HCEC 1CT (cell line): ENCODE measurements around the gene FCSK.
"Not testable (repeated sequence)": the region's sequence is repeated elsewhere in the genome, so short reads cannot be mapped to it uniquely, and the experiment has no call there.

Source experiments
- DNase-seq: peaks from one replicate; pipeline ENCODE4 v3.0.0-alpha.2; 2017

The FCSK gene

DNA sequence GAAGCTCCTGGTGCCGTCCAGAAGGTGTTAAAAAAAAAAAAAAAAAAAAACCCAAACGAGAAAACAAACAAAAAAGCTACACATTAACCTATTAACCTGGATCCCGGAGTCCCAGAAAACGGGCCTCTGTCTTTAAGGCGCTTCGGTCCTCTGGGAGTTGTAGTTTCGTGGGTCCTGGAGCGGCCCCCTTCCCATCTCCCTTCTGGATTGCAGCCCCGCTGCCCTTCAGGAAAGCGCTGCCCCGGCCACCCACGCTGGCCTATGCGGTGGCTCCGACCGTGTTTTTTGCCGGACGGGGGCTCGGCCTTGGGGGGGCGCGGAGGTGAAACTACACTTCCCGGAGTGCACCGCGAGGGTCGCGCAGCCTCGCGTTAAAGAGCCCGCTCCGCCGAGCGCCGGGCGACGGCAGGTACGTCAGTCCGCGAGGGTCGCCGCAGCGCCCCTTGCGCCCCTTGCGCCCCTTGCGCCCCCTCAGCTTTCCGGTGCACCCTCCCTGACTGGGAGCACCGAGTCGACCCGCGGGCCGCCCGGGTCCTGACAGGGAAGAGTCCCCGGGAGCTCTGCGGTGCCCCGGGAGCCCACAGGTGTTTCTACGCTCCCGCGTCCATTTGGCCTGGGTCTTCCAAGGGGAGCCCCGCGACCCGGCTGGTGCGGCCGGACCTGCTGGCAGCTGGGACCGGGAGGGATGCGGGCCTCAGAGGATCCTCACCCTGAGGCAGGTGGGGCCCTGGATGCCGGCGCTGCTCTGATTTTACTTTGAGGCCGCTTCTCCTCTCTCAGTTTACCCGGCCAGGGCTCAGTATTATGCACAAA, at the start of gene FCSK:
FCSK (plus strand) TSS at position 374 of the 813 bp plus-strand sequence. CDS start 8,596 bp downstream, outside the sequence.
- DNase-seq = peak; percentile 76

DNA sequence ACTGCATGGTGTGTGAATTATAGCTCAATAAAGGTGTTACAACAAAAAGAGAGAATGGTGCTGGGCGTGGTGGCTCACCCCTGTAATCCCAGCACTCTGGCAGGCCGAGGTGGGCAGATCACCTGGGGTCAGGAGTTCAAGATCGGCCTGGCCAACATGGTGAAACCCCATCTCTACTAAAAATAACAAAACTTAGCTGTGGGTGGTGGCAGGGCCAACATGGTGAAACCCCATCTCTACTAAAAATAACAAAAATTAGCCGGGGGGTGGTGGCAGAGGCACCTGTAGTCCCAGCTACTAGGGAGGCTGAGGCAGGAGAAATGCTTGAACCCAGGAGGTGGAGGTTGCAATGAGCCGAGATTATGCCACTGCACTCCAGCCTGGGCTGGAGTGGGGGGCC, 48.3 kb upstream of the FCSK start:
- not testable (repeated sequence) for DNase-seq

DNA sequence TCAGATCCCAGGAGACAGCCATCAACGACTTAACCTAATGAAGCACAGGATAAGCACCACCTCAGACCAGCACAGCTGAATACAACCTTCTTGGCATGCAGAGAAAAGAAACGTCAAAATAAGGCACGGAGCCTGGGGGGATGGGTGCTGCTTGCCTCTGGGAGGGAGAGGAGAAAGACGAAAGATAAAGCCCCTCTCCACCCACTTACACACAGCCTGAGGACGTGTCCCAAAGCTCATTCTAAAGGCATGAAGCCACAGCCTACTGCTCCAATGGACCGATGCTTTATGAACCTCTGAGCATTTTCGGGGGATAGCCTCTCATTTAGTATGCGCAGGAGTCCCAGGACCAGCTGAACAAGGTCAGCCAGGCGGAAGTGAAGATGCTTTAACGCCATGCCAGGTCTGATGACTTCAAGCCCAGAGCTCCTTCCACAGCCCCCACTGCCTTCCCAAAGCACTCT, 46.6 kb upstream of the FCSK start:
- DNase-seq = no peak

- DNase-seq = no peak
These were observed 43.7 kb upstream of the FCSK start for GRCh38 chr16:70410734-70411133.

GRCh38 chr16:70412385-70412784, 42.0 kb upstream of the FCSK start:
- DNase-seq = no peak

- not testable (repeated sequence) for DNase-seq
These were observed 40.8 kb upstream of the FCSK start for GRCh38 chr16:70413572-70413971.

GRCh38 chr16:70416748-70417616, 37.4 kb upstream of the FCSK start:
- DNase-seq = no peak

DNA sequence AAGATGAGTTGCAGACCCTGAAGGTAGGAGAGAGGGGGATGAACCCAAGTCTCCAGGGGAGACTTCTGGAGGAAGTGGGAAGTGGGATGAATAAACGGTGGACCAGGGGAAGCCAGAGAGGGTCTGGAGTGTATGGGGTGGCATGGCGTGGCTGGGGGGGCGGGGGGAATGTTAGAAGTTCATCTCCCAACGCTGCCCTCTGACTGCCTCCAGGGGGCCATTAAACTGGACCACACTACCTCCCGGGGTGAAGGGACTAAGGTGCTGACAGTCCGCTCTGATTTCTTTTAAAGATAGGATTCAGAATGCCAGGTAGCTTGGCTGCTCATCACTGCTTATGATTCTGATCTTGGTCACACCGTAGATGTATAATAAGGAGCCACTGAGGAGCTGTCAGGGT, 36.7 kb upstream of the FCSK start:
- no peak for DNase-seq

GRCh38 chr16:70418274-70418992, 36.0 kb upstream of the FCSK start:
- no peak for DNase-seq

GRCh38 chr16:70418993-70419318, 35.4 kb upstream of the FCSK start:
- no peak for DNase-seq

GRCh38 chr16:70419384-70420327, 34.7 kb upstream of the FCSK start:
- DNase-seq = no peak

DNA sequence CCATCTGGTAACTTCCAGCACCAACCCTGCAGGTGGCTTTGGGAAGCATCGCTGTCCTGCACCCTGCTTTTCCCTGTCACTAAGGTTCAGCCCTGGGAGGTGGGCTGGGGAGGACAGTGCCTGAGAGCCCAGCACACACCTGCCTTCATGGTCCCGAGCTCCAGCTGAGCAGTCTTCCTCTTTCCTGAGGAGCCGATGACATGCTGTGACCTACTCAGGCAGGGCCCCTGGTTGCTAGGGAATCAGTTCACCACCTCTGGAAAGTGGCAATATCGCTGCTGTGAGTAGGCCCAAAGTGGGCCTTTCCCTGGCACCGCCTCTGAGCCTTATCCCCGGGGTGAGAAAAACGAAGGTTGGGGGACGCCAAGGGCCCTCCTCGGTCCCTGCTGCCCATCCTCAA, 33.4 kb upstream of the FCSK start:
- DNase-seq = no peak

DNA sequence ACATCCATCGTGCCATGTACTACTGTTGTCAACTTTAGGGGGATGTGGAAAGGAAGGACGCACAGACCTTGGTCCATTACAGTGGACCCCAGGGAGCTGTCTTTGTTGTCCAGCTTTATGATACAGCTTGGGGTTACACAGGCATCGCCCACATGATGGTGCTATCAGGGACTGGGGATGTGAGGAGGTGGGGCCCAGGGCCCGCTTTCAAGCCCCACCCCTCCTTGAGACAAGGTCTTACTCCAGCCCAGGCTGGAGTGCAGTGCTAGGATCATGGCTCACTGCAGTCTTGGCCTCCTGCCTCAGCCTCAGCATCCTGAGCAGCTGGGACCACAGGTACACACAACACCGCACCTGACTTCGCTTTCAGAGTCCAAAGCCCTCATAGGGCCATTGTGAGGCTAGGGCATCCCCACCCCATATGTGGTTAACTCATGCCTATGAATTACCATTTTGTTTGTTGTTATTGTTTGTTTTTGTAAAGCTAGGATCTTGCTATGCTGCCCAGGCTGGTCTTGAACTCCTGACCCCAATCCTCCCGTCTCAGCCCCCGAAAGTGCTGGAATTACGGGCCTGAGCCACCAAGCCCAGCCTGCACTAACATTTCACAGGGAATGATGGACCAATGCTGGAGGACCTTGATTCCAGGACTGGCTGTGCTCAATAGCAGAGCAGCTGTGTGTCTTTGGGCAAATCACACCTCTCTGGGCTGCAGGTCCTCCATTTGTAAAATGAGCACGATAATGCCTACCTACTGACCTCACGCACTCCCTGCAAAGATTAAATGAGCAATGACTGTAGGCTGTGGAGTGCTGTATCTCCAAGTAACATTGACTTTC, 32.7 kb upstream of the FCSK start:
- DNase-seq = no peak

- no peak for DNase-seq
These were observed 31.9 kb upstream of the FCSK start for GRCh38 chr16:70422543-70422942.

DNA sequence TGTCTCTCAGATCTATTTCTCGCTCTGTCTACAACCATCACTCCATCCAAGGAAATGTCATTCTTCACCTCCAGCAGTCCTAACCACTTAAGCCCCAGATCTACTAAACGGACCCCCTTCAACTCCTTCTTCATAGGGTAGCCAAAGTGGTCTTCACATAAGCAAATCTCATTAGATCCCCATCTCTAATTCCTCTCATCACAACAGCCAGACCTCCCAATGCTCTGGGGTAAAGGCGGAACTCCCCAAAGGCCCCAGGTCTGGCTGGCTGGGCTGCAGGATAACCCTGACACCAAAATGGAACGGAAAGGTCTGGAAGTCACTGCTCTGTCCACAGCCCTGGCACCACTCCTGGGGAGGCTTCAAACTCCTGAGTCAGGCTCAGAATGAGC, 26.6 kb upstream of the FCSK start:
- DNase-seq = no peak

DNA sequence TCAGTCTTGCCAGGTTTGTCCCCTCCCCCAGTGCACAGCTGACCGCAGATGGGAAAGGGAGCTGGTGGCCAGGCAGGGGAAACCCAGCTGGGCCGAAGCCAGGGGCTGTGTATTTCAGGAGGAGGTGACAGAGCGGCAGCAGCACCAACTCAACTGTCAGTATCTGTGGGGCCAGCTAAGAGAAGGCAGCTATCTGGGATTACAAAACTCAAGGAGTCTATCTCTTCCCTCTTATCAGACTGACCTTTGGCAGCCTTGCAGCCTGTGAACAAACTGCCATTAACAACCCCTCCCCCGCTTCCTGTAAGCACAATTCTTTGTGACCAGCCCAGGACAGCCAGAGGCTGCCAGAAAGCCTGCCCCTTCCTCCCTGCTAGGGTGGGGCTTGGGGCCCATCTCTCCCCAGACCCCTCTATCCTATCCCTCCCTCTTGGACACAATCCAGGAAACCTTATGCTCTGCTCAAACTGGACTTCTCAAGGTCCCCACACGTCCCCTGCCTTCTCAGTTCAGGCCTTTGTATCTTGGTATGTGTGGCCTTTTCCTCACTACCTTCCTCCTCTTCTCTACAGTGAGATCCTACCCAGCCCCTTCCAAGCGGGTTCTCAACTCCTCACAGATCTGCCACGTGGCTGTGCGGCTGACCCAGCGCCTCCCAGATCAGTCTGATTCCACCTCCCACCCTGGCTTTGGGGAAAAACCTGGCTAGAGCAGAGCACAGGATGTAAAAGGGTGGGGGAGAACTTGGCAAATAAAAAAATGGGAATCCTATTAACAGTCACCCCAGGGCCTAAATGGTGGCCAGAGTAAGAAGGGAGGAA, 26.0 kb upstream of the FCSK start:
- peak; percentile 76 for DNase-seq

DNA sequence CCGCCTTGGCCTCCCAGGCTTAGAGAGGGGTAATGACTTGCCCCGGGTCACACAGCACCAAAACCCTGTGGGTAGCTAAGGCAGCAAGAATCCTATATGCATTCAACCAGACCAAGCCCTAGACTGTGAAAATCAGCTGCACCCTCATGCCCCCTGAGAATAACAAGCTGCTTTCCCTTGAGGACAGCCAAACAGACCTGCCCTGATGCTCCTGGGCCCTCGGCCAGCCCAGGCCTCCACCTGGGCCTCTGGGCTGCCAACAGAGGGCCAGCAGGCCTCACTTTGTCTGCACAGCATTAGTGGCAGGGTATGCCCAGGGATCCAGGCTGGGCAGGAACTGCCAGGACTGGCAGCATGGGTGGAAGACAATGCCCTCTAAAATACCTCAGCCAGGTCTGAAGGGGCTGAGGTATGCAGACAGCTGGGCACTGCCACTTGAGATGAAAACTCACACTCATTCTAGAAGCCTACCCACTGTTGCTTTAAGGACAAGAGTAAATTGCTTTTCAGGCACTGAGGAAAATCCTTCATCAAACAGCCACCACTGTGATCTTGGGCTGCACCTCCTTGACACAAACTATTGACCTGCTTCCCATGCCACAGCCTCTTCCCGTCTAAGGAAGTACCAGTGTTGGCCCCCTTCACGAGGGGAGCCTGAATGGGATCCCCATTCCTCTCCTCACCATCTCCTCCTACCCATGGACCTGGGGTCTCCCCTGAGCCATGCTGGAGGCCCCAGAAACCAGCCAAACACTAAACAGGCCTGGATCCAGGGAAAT, 24.3 kb upstream of the FCSK start:
- no peak for DNase-seq

DNA sequence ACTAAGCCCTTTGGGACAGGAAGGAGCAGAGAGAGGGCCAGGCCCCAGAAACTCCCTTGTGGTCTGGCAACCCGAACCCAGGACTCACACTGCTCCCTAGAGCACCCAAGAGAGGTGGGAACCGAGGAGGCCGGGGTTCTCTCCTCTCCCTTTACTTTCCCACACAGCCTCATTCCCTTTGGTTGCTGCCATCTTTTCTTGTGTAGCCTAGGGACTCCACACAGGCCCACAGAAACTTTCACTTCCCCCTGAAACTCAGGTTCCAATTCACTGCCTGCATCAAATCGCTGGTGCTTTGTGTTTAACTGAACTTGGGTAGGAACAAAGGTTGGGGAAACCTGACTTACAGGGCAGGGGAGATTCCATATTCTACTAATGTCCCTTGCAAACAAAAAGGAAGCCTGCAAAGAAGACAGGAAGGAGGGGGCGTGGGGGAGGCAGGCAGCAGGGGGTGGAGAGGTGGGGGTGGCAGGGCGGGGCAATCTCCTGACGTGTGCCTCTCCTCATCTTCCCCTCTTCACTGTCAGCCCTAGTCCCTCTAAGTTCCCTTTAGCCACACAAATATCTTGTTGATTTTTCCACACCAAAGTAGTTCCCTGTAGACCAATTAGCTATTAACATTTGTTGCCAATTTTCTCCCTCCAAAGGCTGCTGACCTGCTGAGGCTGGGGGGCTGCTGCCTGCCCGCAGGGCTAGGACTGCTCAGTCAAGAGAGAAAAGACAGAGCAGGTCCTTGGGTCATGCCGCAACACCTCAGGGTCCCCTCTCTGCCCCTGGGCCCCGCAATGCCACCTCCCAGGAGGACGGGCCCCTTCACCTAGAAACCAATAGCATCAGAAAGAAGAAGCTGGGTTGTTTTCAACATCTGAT, 23.5 kb upstream of the FCSK start:
- DNase-seq = no peak

- DNase-seq = no peak
These were observed 22.1 kb upstream of the FCSK start for GRCh38 chr16:70432356-70432722.
